H1 (cell line): ENCODE results near the gene BLOC1S3. TPM values are rescaled to one million over a fixed set of nuclear protein-coding genes. Genes with fewer than 3 reads are reported as not detected.

Source experiments
- CHD2 ChIP-seq: IDR thresholded peaks from 2 replicates; pipeline ENCODE4 v1.6.1; 2012; ENCODE audit warnings: low read length, improper control_type of control experiment
- NRF1 ChIP-seq: IDR thresholded peaks from 2 replicates; pipeline ENCODE4 v1.6.1; 2011; ENCODE audit warnings: mild to moderate bottlenecking, low read depth, low read length, improper control_type of control experiment
- POU5F1 ChIP-seq: IDR thresholded peaks from 2 replicates; pipeline ENCODE4 v1.6.1; 2011; ENCODE audit warnings: low read depth, mild to moderate bottlenecking, low read length, moderate library complexity
- polyA plus RNA-seq, 7 experiments: library from polyadenylated mRNA; depleted of rRNA in 3 of 7; stranded (reverse) in 5 of 7; unstranded in 2 of 7; fragments of >200 nt in 5 of 7; fragments of 200-250 nt in 2 of 7; gene quantifications; 1 replicate in 5 of 7; 2 replicates in 1 of 7; 4 replicates in 1 of 7; pipeline versions ENCODE4 v1.2.1 to v1.2.3, GENCODE V29; 2011 to 2013; ENCODE audit warnings: missing spikeins in 2 of 7, mixed read lengths in 2 of 7
- total RNA-seq: library from RNA; stranded (reverse); fragmentation: NEBNext Ultra II Directional; extraction: Animal tissue kit (Norgen Biotek cat#: 25700); gene quantifications from 2 replicates; pipeline ENCODE4 v1.2.1, GENCODE V29; 2021

The BLOC1S3 gene
- total and polyA plus RNA-seq, 2 of the 8 experiments (the other 6 are each of a cell fraction or from before 2014, with no cell fraction given), result 6.0 to 6.1 TPM

DNA sequence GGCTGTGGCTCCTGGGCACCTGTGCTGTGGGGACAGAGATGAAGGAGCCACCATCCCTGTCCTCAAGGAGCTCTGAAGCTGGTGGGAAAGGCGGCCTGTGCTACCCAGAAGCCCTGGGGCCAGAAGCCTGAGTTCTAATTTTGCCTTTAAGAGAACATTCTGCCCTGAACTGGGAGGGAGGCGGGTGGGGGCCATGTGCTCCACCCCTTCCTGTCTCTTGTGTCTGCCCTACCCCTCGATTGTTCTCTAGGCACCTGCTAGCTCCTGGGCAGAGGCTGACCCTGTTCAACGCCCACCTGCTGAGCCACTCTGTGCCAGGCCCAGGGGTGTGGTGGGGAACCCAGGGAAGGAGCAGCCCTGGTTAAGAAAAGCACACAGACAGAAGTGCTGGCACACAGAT, 6.4 kb upstream of the BLOC1S3 start (continued):
- no peak for TF ChIP-seq CHD2
- TF ChIP-seq NRF1, result no peak
- TF ChIP-seq POU5F1, result no peak
